SKM-1 treated with dmso at 0.1 percent for 144 hours (cell line): ENCODE results near the gene ADCK1.
"Not testable (repeated sequence)": the region's sequence is repeated elsewhere in the genome, so short reads cannot be mapped to it uniquely, and the experiment has no call there.

Experiments
- DNase-seq: peaks from one replicate; lab custom pipeline; 2025; ENCODE audit not compliant: unreplicated experiment; lab: John Stamatoyannopoulos, UW

The ADCK1 gene

GRCh38 chr14:77864580-77864979, 64.7 kb downstream of the ADCK1 start:
- DNase-seq, result no peak

- DNase-seq, result no peak
Observed at GRCh38 chr14:77865455-77865854, 65.5 kb downstream of the ADCK1 start.

DNA sequence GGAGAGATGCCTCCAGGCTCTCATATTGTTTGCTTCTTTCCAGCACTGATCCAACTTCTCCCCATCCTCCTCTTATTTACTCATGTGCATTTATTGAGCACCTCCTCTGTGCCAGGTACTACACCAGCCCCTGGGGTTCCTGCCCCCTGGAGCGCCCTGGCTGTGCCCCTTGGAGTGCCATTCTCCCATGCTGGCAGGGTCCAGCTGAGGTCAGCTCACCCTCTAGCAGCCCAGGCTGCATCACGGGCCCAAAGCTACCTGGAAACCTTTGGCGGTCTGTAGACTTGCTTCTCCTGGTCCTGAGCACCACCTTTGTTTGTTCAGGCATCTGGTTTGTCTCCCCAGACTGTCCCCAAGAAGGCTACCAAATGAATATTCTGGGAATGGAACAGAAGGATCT, 67.0 kb downstream of the ADCK1 start:
- DNase-seq, result no peak

DNA sequence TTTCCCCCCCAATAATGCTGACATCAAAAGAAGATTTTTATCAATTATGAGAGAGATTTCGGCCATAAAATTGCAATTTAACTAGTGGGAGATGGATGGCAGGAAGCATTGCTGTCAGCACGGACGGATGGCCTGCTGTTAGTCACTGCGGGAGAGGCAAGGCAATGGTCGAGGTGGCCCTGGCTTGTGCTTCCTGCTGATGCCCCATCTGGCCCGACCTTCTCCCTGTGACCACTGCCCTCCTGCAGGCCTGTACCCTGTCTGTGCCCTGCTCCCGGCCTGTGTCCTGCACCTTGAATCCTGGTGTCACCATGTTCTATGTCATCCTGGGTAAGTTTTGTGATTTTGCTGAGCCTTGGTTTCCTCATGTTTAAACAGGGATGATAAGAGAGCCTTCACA, 67.6 kb downstream of the ADCK1 start:
- no peak for DNase-seq

GRCh38 chr14:77868552-77869285, 68.8 kb downstream of the ADCK1 start:
- DNase-seq, result no peak

GRCh38 chr14:77869340-77869739, 69.4 kb downstream of the ADCK1 start:
- no peak for DNase-seq

- no peak for DNase-seq
Observed at GRCh38 chr14:77870646-77871045, 70.7 kb downstream of the ADCK1 start.

DNA sequence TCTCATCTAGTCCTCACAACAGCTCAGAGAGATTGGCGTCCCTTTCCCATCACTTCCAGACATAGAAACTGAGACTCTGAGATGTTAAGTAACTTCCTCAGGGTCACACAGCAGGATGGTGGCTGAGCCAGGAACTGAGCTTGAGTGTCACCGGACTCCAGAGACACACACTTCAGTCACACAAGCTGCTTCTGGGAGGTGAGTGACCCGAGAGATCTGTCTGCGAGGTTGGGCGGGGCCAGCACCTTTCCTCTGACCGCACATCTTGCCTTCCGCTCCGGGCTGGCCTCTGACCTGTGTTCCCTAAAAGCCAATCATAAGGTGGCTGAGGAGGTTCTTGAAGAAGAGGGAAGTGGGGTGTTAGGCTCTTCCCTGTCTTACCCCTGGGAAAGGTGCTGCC, 72.2 kb downstream of the ADCK1 start:
- no peak for DNase-seq

DNA sequence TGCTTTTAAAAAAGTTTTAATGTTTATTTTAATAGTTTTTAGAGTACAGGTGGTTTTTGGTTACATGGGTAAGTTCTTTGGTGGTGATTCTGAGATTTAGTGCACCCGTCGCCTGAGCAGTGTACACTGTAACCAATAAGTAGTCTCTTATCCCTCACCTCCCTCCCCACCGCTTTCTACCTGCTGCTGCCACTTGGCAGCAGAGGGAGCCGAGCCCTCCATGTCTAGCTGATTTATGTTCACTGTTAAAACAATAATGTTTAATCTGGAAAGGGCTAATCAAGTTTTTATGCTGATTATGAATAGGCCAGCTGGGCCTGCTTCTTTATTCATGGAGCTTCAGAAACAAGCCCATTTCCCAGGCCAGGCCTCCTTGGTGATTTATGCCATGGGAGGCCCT, 73.1 kb downstream of the ADCK1 start:
- no peak for DNase-seq

DNA sequence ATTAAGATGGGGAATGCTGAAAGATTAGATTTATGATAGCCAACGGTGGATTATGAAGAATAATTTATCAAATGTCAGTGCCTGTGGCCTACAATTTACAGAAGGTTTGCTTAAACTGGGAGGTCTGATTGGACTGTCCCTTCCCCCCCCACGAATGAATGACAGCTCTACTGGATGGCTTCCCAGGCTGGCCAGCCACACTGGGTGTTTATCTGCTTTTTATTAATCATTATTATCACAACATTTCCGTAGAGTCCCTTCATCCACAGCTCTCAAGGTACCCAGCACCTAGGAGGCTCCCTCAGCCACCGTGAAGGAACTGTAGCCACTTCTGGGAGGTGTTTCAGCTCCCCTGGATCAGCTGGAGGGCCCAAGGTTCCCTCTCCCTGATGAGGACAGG, 78.9 kb downstream of the ADCK1 start:
- DNase-seq, result no peak

- DNase-seq, result no peak
Observed at GRCh38 chr14:77880056-77880455, 80.1 kb downstream of the ADCK1 start.

DNA sequence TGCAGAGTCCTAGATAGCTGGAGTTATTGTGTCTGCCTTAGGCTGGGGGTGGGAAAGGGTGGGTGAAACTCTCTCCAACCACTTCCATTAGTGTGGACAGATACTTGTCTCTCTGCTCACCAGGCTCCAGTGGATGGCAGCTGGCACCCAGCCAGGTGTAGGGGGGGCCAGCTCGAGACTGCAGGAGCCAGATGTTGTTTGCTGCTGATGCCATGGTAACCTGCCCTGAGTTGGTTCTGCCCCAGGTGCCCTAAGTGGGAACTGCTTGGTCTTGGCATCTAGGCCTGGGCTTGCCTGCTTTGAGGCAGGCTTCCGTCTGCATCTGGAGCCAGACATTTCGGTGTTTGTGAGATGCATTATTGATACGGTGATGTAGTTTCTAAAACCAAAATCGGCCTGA, 82.2 kb downstream of the ADCK1 start:
- DNase-seq, result no peak

DNA sequence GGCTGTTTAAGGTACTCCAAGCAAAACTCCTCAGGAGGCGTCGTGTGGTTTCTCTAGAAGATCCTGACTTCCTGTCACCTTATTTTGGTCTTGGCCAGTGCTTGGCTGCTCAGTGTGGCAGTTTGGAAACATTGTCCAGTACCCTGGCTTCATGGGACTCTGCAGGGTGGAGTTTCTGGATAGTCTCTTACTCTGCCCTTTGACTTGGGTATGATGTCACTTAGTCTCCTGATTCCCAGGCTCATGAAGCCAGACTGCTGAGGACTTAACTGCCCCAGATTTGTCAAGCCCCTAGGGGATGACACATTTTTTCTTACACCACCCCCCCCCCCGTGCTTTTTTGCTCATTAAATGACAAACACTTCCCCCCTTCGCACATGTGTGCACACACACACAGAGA, 82.7 kb downstream of the ADCK1 start:
- no peak for DNase-seq

DNA sequence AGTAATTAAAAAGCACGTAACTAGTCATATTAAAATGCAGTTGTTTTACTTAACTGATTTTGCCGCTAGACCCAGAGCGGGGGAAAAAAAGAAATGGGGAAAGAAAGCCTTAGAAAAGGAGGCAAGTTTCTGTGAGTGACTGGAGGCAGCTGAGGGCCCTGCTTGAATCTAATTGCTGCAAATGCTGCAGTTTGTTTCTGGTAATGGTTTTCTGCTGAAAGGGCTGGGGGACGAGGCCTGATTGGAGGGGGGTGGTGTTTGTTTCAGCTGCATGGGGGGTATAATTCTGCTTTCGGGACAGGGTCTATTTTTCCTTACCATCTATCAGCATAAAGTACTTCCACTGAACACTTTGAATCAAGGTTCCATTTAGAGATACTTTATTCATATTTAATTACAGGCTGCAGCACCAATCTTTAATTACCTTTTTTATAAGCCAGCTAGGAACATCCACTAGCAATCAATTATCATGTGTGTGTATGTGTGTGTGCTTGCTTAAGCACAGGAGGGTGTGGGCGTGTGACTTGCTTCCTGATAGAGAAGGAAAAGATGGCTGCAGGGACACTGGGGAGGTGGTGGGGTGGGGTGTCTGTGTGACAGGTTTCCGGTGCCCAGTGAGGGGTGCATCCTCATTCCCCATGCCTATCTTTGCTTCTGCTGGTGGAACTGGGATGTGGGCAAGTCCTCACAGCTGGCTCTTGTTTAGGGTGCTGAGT, 83.4 kb downstream of the ADCK1 start:
- no peak for DNase-seq

DNA sequence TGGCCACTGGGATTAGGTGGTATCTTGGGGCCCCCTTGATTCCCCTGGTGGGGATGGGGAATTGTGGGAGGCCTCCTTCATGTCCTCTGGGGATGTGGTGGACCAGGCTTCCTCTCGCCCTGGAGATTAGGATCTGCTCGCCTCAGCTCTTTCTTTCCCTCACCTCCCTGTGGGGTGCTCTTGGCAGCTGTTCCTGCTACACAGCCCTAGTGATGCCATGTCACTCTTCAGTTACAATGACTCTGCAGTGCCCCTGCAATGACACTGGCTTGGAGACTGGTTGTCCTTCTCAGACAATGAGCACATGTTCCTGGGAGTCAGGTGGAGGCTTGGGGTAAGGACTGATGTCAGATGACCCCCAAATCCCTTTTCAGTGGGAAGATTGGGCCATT, 83.9 kb downstream of the ADCK1 start:
- DNase-seq, result no peak

DNA sequence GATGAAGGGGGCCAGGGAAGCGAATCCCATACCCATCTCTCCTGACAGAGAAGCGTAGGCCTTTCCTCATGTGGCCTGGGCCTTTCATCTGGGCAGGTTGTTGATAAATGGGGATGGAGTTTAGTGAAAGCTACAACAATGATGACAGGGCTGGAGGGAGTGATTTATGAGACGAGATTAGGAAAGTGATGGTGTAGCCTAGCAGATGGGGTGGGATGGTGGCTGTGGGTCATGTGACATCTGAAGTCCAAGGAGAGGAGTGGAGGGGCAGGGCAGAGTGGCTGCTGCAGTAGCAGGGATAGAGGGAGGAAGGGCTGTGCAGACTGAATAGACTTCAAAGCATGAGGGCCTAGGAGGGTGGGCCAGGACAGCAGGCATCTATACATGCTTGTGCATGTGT, 85.5 kb downstream of the ADCK1 start:
- DNase-seq, result no peak

DNA sequence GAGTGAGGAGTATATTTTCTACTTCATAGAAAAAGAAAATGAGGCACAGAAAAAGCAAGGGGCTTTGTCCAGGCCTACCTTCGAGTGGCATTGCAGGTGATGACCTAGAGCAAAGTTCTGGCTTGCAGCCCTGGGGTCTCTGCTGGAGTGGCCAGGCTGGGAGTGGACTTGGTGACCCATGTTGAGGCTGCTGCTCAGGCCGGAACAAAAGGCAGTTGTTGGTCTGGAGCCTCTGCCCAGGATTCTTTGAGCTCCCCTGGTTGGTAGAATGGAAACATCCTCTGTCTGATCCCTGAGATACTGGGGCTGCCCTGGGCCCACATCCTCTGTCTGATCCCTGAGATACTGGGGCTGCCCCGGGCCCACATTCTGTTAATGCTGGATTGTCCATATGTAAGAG, 86.1 kb downstream of the ADCK1 start:
- no peak for DNase-seq

- not testable (repeated sequence) for DNase-seq
Observed at GRCh38 chr14:77888903-77889302, 89.0 kb downstream of the ADCK1 start.

DNA sequence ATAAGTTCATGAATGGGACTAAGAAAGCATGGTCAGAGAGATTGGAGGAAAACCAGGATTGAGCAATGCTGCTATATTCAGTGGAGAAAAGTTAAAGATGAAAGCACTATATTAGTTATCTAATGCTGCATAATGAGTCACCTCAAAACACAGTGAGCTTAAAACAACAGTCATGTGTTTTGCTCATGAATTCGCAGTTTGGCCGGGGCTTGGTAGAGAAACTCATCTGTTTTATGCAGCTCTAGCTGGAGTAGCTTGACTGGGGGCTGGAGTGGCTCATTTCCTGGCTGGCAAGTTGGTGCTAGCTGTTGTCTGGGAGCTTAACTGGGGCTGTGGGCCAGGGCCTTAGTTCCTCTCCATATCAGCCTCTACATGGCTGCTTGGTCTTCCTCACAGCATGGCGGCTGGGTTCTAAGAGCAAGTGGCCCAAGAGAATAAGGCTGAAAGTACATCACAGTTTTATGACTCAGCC, 90.1 kb downstream of the ADCK1 start:
- DNase-seq, result no peak

DNA sequence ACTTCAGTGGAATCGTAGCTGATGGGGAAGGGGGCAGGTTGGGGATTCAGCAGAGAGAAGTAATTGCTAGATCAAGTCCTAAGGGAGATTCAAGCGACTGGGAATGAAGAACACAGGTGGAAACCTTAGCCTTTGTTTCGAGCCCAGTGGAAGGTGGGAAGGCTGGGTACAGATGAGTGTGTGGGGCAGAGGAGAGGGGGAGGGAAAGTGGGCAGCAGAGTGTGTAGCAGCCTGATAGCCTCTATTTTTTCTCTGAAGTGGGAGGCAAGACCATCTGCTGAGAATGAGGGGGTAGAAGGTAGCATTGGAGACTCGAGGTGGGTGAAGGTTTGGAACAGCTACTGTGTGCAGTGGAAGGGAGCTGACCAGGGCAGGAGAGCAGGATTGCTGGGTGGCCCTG, 91.0 kb downstream of the ADCK1 start:
- DNase-seq, result no peak

GRCh38 chr14:77892381-77892871, 92.5 kb downstream of the ADCK1 start:
- no peak for DNase-seq

GRCh38 chr14:77892890-77893484, 93.1 kb downstream of the ADCK1 start:
- no peak for DNase-seq
